GM12878 (cell line): ENCODE results near the gene GUCA1A. TPM values are rescaled to one million over a fixed set of nuclear protein-coding genes. Genes with fewer than 3 reads are reported as not detected.

Experiments
- ATAC-seq: fragments of 200-7000 bp; cut with Tn5 transposase; 3 replicates; pipeline ENCODE4 v1.9.1; 2020; ENCODE audit warnings: mild to moderate bottlenecking, moderate library complexity
- BruUV-seq: library from RNA; stranded (reverse); fragments of 400-500 nt; replicated peaks from 2 replicates; lab custom pipeline; 2021; lab: Mats Ljungman, UMichigan
- CTCF ChIA-PET: fragments of 300-600 bp; sonication (Branson Sonifier 250); formaldehyde crosslinking; extraction: SDS; loops from one replicate; lab custom pipeline; 2021; ENCODE audit warnings: inconsistent platforms; lab: Yijun Ruan, JAX
- POLR2A ChIA-PET: fragments of 350-600 bp; formaldehyde crosslinking; extraction: SDS; loops from one replicate; lab custom pipeline; 2021; ENCODE audit warnings: inconsistent platforms; lab: Charles Lee
- RAD21 ChIA-PET: fragments of 300-600 bp; sonication (Branson Sonifier 250); formaldehyde crosslinking; loops from one replicate; lab custom pipeline; 2023; ENCODE audit warnings: antibody characterized with exemption; ENCODE audit not compliant: unreplicated experiment; lab: Charles Lee
- SMC1A ChIA-PET: fragments of 300-600 bp; sonication (Branson Sonifier 250); formaldehyde crosslinking; loops from one replicate; lab custom pipeline; 2023; ENCODE audit not compliant: unreplicated experiment, uncharacterized antibody; lab: Charles Lee
- DNase-seq: peaks from one replicate; pipeline ENCODE4 v3.0.0-alpha.2; 2011; ENCODE audit warnings: low read depth, low spot score
- FAIRE-seq: peaks from 3 replicates; lab custom pipeline; 2011; peaks lifted over from hg19 to GRCh38; lab: Jason Lieb, UNC
- H2AFZ ChIP-seq: 2 replicates; pipeline ENCODE4 v1.6.0; 2011; ENCODE audit warnings: low read depth, low read length, control low read depth; ENCODE audit not compliant: control insufficient read depth
- H3K27ac ChIP-seq: 2 replicates; pipeline ENCODE4 v1.5.1; 2011; ENCODE audit warnings: control low read depth; ENCODE audit not compliant: control insufficient read depth, insufficient read depth
- H3K27me3 ChIP-seq, 2 experiments: replicated peaks in 1 of 2; 2 replicates each; pipeline versions ENCODE4 v1.6.0 to v1.6.1; 2011; ENCODE audit warnings: low read length in 1 of 2; ENCODE audit not compliant: control insufficient read depth in 2 of 2, insufficient read depth in 2 of 2
- H3K36me3 ChIP-seq, 2 experiments: 2 replicates each; pipeline ENCODE4 v1.5.1; 2011; ENCODE audit warnings: low read length in 1 of 2; ENCODE audit not compliant: control insufficient read depth in 2 of 2, insufficient read depth in 2 of 2
- H3K4me1 ChIP-seq: 2 replicates; pipeline ENCODE4 v1.6.1; 2011; ENCODE audit warnings: mild to moderate bottlenecking, low read length, moderate library complexity, mixed read lengths; ENCODE audit not compliant: control insufficient read depth, insufficient read depth
- H3K4me2 ChIP-seq: 2 replicates; pipeline ENCODE4 v1.6.0; 2011; ENCODE audit warnings: control low read depth; ENCODE audit not compliant: control insufficient read depth, insufficient read depth
- H3K4me3 ChIP-seq: fragments of 200-600 bp; sonication (generic); 2 replicates; pipeline ENCODE4 v1.5.1; 2016
- H3K79me2 ChIP-seq: 2 replicates; pipeline ENCODE4 v1.6.0; 2011; ENCODE audit warnings: low read length; ENCODE audit not compliant: control insufficient read depth, insufficient read depth
- H3K9ac ChIP-seq: 2 replicates; pipeline ENCODE4 v1.8.0; 2011; ENCODE audit warnings: low read length, control low read depth, mixed read lengths; ENCODE audit not compliant: control insufficient read depth, insufficient read depth
- H3K9me3 ChIP-seq: replicated peaks from 3 replicates; pipeline ENCODE4 v1.5.1; 2011; ENCODE audit warnings: mild to moderate bottlenecking, low read length; ENCODE audit not compliant: control insufficient read depth, insufficient read depth
- H4K20me1 ChIP-seq: 2 replicates; pipeline ENCODE4 v1.6.0; 2011; ENCODE audit not compliant: control insufficient read depth, insufficient read depth
- ATF3 ChIP-seq: IDR thresholded peaks from 2 replicates; pipeline ENCODE4 v1.6.1; 2011; ENCODE audit warnings: low read depth, mild to moderate bottlenecking, low read length, moderate library complexity, borderline replicate concordance; ENCODE audit errors: extremely low read depth
- CEBPB ChIP-seq, 2 experiments: fragments of 150-350 bp in 1 of 2; IDR thresholded peaks; 2 replicates each; pipeline ENCODE4 v1.6.1; 2012 to 2014; ENCODE audit warnings: low read depth in 2 of 2, low read length in 2 of 2, borderline replicate concordance in 1 of 2, inconsistent platforms in 1 of 2
- CHD2 ChIP-seq: IDR thresholded peaks from 2 replicates; pipeline ENCODE4 v1.6.1; 2011; ENCODE audit warnings: low read depth, low read length, improper control_type of control experiment, borderline replicate concordance
- FOS ChIP-seq: IDR thresholded peaks from 3 replicates; pipeline ENCODE4 v1.6.1; 2011; ENCODE audit warnings: borderline replicate concordance; ENCODE audit not compliant: insufficient read length; ENCODE audit errors: extremely low read depth
- MXI1 ChIP-seq: fragments of 150-350 bp; IDR thresholded peaks from 2 replicates; pipeline ENCODE4 v1.6.1; 2011; ENCODE audit warnings: low read depth, mild to moderate bottlenecking, inconsistent platforms, low read length, improper control_type of control experiment
- MYB ChIP-seq: fragments of 150-350 bp; IDR thresholded peaks from 2 replicates; pipeline ENCODE4 v1.6.1; 2014; ENCODE audit warnings: mild to moderate bottlenecking, low read depth, low read length, borderline replicate concordance
- PAX5 ChIP-seq: IDR thresholded peaks from 2 replicates; pipeline ENCODE4 v1.6.1; 2011; ENCODE audit warnings: low read depth, low read length, borderline replicate concordance
- POLR2A ChIP-seq: IDR thresholded peaks from 2 replicates; pipeline ENCODE4 v1.6.1; 2011; ENCODE audit warnings: low read depth, mild to moderate bottlenecking, low read length
- REST ChIP-seq: IDR thresholded peaks from 2 replicates; pipeline ENCODE4 v1.6.1; 2012; ENCODE audit warnings: mild to moderate bottlenecking, low read depth, low read length
- SRF ChIP-seq, 2 experiments: IDR thresholded peaks; 2 replicates each; pipeline ENCODE4 v1.6.1; 2011; ENCODE audit warnings: low read depth in 2 of 2, low read length in 2 of 2, mild to moderate bottlenecking in 1 of 2, moderate library complexity in 1 of 2
- ZBED1 ChIP-seq: IDR thresholded peaks from 2 replicates; pipeline ENCODE4 v1.6.1; 2016; ENCODE audit warnings: borderline replicate concordance
- WGBS: methylation state at CpG from one replicate; pipeline ENCODE4 v1.1.6; 2016; ENCODE audit warnings: low lambda C conversion rate; ENCODE audit not compliant: insufficient replicate concordance, insufficient coverage; ENCODE audit errors: missing lambda C conversion rate; 5-methylcytosine and 5-hydroxymethylcytosine counted together
- in situ Hi-C: fragments of 300-500 bp; cut with MboI; formaldehyde crosslinking; loops from 9 replicates; pipeline ENCODE4 v1.14.3; 2018; ENCODE audit warnings: mixed read lengths
- intact Hi-C: fragments of 100-400 bp; cut with micrococcal nuclease; formaldehyde crosslinking; loops from one replicate; pipeline ENCODE4 v1.14.2; 2022; ENCODE audit not compliant: unreplicated experiment
- polyA plus RNA-seq, 11 experiments: library from polyadenylated mRNA; depleted of rRNA in 4 of 11; unstranded in 6 of 11; stranded (reverse) in 5 of 11; fragments of >200 nt; fragmentation: Nextera tagmentation in 4 of 11; fragmentation: Illumina TruSeq in 1 of 11; extraction: Ambion mirVana in 4 of 11; extraction: Trizol in 1 of 11; gene quantifications; 1 replicate in 1 of 11; 2 replicates in 10 of 11; pipeline versions ENCODE4 v1.2.1 to v1.2.3, GENCODE V29; 2011 to 2016; ENCODE audit warnings: inconsistent platforms in 2 of 11, missing spikeins in 2 of 11, low read depth in 1 of 11
- total RNA-seq, 4 experiments: library from RNA; depleted of rRNA in 3 of 4; stranded (reverse); fragments of >200 nt in 3 of 4; fragmentation: Illumina TruSeq in 1 of 4; extraction: Trizol in 1 of 4; gene quantifications; 2 replicates each; pipeline versions ENCODE4 v1.2.1 to v1.2.3, GENCODE V29; 2013 to 2021
- TF ChIP-seq, protein P1 (sequence below): fragments of 450-650 bp; IDR thresholded peaks from 2 replicates; pipeline ENCODE4 v1.6.1; 2017; ENCODE audit warnings: mild to moderate bottlenecking
- TF ChIP-seq, protein P2 (sequence below): IDR thresholded peaks from 2 replicates; pipeline ENCODE4 v1.6.1; 2012; ENCODE audit warnings: low read depth, low read length, improper control_type of control experiment

The GUCA1A gene
- total and polyA plus RNA-seq, 10 of the 15 experiments (the other 5 are each of a cell fraction or from before 2014, with no cell fraction given) = not detected

DNA sequence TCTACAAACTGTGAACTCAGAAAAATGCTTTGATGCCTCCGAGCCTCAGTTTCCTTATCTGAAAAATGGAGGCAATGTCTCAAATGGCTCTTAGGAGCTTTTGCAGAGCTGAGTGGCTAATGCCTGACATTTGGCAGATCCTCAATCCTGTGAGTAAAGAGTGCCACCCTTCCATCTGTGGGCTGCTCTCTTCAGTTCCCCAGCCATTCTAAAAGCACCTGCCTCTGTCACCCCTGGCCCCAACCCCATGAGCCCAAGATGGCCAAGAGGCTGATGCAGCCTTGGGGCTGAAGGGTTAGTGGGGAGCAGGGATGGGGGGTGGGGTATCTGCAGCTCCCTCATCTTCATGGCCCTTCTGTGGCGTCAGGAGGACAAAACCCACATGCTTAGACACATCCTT lies 14.5 kb upstream of the GUCA1A start:
- no TSS peak for BruUV-seq
- ATAC-seq = no peak

More for the DNA sequence above, 14.5 kb upstream of the GUCA1A start:
- Histone ChIP-seq H3K27ac (no peak overlapping the region), H3K4me1 (no peaks in the 10 kb centered on the region), H3K4me3 (no peak overlapping the region), H3K27me3 (peaks cover 0 to 4% of the 10 kb centered on the region in 2 experiments; a peak in 2 of 4 replicates), H2AFZ (no peak overlapping the region), H4K20me1 (no peaks in the 10 kb centered on the region), H3K36me3 (no peaks in the 10 kb centered on the region), H3K79me2 (no peaks in the 10 kb centered on the region), H3K4me2 (no peak overlapping the region), H3K9ac (no peak overlapping the region), H3K9me3 (no peaks in the 10 kb centered on the region)
- POLR2A ChIA-PET = no interaction called here
- FAIRE-seq (no peak), DNase-seq (no peak)
- TF ChIP-seq ATF3 (no peak), REST (no peak), PAX5 (no peak), CEBPB (IDR thresholded peaks at IDR 0.05; ENCODE audit: borderline replicate concordance in 1 of 2, low read depth in 2 of 2, low read length in 2 of 2) (no peak), MYB (no peak), POLR2A (no peak), CHD2 (no peak), ZBED1 (no peak), MXI1 (no peak), SRF (IDR thresholded peaks at IDR 0.05; ENCODE audit: low read depth in 2 of 2, low read length in 2 of 2) (no peak), FOS (no peak)
- TF ChIP-seq, protein P1, sequence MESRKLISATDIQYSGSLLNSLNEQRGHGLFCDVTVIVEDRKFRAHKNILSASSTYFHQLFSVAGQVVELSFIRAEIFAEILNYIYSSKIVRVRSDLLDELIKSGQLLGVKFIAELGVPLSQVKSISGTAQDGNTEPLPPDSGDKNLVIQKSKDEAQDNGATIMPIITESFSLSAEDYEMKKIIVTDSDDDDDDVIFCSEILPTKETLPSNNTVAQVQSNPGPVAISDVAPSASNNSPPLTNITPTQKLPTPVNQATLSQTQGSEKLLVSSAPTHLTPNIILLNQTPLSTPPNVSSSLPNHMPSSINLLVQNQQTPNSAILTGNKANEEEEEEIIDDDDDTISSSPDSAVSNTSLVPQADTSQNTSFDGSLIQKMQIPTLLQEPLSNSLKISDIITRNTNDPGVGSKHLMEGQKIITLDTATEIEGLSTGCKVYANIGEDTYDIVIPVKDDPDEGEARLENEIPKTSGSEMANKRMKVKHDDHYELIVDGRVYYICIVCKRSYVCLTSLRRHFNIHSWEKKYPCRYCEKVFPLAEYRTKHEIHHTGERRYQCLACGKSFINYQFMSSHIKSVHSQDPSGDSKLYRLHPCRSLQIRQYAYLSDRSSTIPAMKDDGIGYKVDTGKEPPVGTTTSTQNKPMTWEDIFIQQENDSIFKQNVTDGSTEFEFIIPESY = no peak
- TF ChIP-seq, protein P2, sequence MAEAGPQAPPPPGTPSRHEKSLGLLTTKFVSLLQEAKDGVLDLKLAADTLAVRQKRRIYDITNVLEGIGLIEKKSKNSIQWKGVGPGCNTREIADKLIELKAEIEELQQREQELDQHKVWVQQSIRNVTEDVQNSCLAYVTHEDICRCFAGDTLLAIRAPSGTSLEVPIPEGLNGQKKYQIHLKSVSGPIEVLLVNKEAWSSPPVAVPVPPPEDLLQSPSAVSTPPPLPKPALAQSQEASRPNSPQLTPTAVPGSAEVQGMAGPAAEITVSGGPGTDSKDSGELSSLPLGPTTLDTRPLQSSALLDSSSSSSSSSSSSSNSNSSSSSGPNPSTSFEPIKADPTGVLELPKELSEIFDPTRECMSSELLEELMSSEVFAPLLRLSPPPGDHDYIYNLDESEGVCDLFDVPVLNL = no peak
- RAD21 ChIA-PET = no interaction called here
- intact Hi-C loops = no loop called here
- CTCF ChIA-PET = no interaction called here
- SMC1A ChIA-PET = no interaction called here
- in situ Hi-C loops = no loop called here
- 0% methylated on average over 2 of the region's 2 CpGs for WGBS
